Measurements from ENCODE around the gene ARHGEF39.
A peak's percentile ranks its signal among the peaks of the same experiment; 100 is the strongest.

ARHGEF39 gene

GRCh38 chr9:35653611-35654010 is 11.4 kb downstream of the ARHGEF39 start:
- no peak for DNase-seq (ENCODE audit: low read depth)
- TF ChIP-seq, protein P1, sequence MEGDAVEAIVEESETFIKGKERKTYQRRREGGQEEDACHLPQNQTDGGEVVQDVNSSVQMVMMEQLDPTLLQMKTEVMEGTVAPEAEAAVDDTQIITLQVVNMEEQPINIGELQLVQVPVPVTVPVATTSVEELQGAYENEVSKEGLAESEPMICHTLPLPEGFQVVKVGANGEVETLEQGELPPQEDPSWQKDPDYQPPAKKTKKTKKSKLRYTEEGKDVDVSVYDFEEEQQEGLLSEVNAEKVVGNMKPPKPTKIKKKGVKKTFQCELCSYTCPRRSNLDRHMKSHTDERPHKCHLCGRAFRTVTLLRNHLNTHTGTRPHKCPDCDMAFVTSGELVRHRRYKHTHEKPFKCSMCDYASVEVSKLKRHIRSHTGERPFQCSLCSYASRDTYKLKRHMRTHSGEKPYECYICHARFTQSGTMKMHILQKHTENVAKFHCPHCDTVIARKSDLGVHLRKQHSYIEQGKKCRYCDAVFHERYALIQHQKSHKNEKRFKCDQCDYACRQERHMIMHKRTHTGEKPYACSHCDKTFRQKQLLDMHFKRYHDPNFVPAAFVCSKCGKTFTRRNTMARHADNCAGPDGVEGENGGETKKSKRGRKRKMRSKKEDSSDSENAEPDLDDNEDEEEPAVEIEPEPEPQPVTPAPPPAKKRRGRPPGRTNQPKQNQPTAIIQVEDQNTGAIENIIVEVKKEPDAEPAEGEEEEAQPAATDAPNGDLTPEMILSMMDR (conservative IDR thresholded peaks at IDR 0.05; ENCODE audit: control insufficient read depth, insufficient read depth, low read depth, low read length) = no peak

DNA sequence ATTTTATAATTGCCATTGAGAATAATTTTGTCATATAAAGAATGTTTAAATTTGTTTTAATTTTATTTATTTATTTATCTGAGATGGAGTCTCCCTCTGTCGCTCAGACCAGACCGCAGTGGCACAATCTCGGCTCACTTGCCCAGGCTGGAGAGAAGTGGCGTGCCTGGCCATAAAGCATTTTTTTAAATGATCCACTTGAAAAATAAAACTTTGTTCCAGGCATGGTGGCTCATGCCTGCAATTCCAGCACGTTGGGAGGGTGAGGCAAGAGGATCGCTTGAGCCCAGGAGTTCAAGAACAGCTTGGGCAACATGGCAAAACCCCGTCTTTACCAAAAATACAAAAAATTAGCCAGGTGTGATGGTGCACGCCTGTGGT is 12.2 kb downstream of the ARHGEF39 start:
- H3K4me3 ChIP-seq (ENCODE audit: control insufficient read depth, low read depth, low read length) = no peak overlapping the region
- DNase-seq (ENCODE audit: low read depth) = no peak
- TF ChIP-seq, protein P1 (conservative IDR thresholded peaks at IDR 0.05; ENCODE audit: control insufficient read depth, insufficient read depth, low read depth, low read length) = no peak

More at GRCh38 chr9:35653611-35654010, 11.4 kb downstream of the ARHGEF39 start:
- no peak overlapping the region for H3K4me3 ChIP-seq (ENCODE audit: control insufficient read depth, low read depth, low read length)

- peak; percentile 88 for DNase-seq (ENCODE audit: low read depth)
Observed at GRCh38 chr9:35651956-35652828, 12.8 kb downstream of the ARHGEF39 start.

GRCh38 chr9:35650341-35651158 is 14.4 kb downstream of the ARHGEF39 start, which contains the start of gene SIT1:
Gene SIT1 (minus strand): TSS chr9:35650931. CDS start chr9:35650853, 78 bp downstream.
- no peak within 1 kb of the TSS for H3K4me3 ChIP-seq (ENCODE audit: control insufficient read depth, low read depth, low read length)
- DNase-seq (ENCODE audit: low read depth) = no peak
- TF ChIP-seq, protein P1 (conservative IDR thresholded peaks at IDR 0.05; ENCODE audit: control insufficient read depth, insufficient read depth, low read depth, low read length) = no peak

More at GRCh38 chr9:35651956-35652828, 12.8 kb downstream of the ARHGEF39 start:
- H3K4me3 ChIP-seq (ENCODE audit: control insufficient read depth, low read depth, low read length) = no peak overlapping the region
- TF ChIP-seq, protein P1 (conservative IDR thresholded peaks at IDR 0.05; ENCODE audit: control insufficient read depth, insufficient read depth, low read depth, low read length) = no peak

DNA sequence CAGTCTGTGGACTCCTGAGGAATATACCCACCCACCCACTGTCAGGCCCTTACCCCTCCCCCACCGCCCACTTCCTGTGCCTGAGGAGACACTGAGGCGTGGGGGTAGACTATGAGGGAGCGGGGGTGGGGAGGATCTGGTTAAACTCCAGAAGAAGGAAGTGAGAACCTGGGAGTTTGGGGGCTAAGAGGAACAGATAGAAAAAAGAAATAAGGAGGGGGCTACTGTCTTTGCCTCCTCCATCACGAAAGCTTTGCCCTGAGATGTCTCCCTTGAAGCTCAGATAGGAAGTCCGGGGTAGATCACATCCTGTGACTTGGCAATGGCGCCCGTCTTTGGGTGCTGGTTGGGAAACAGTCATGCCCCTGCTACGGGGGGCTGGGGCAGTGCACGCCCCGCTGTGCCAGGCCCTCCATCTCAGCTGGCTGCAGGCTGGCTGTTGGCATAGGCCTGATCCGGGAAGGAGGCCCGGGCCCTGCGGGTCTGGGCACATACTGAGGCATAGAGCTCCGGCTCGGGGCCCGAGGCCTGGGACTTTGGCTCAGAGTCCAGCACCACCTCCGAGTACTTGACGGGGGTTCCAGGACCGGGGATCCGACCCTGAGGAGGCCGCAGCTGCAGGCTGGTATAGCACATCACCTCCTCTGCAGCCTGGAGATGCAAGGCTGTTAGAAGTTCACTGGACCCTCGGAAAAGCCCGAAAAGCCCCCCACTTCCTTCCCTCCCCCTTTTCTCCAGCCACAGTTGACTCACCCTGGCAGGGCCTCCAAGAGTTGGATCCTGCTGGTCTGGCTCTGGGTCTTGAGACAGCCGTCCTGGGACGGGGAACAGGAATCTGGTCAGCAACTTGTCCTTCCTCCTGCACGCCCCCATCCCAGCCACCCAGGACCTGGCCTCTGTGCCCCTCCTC is 15.3 kb downstream of the ARHGEF39 start:
- TF ChIP-seq, protein P1 (conservative IDR thresholded peaks at IDR 0.05; ENCODE audit: control insufficient read depth, insufficient read depth, low read depth, low read length) = no peak
- no peak overlapping the region for H3K4me3 ChIP-seq (ENCODE audit: control insufficient read depth, low read depth, low read length)
- peak; percentile 67 for DNase-seq (ENCODE audit: low read depth)
